K562 (cell line): ENCODE data around the gene SLC25A44. TPM values are rescaled to one million over a fixed set of nuclear protein-coding genes. Genes with fewer than 3 reads are reported as not detected.
A peak's percentile ranks its signal among the peaks of the same experiment; 100 is the strongest.

Source experiments
- EP300 ChIP-seq: IDR thresholded peaks from 2 replicates; pipeline ENCODE4 v1.6.1; 2012; ENCODE audit warnings: low read length, improper control_type of control experiment
- KLF16 ChIP-seq: IDR thresholded peaks from 2 replicates; pipeline ENCODE4 v1.6.1; 2016; ENCODE audit warnings: antibody characterized with exemption
- MAZ ChIP-seq, 2 experiments: fragments of 450-650 bp in 1 of 2; sonication (generic) in 1 of 2; formaldehyde crosslinking; IDR thresholded peaks in 1 of 2; conservative IDR thresholded peaks in 1 of 2; 2 replicates each; pipeline versions ENCODE4 v1.4.0 to v1.5.0; 2020; ENCODE audit warnings: mild to moderate bottlenecking in 1 of 2, missing genetic modification reagents in 1 of 2
- MCM5 ChIP-seq: fragments of 450-650 bp; IDR thresholded peaks from 2 replicates; pipeline ENCODE4 v1.6.1; 2016; ENCODE audit warnings: low read depth
- MEIS2 ChIP-seq: fragments of 450-650 bp; IDR thresholded peaks from 2 replicates; pipeline ENCODE4 v1.6.1; 2014; ENCODE audit warnings: mild to moderate bottlenecking; ENCODE audit not compliant: partially characterized antibody
- MYC ChIP-seq, 2 experiments: fragments of 250-450 bp in 1 of 2; sonication (Bioruptor Pico) in 1 of 2; IDR thresholded peaks; 2 replicates each; pipeline versions ENCODE4 v1.5.1 to v1.6.1; 2012 to 2021; ENCODE audit warnings: low read depth in 2 of 2, borderline replicate concordance in 1 of 2, improper control_type of control experiment in 1 of 2, low read length in 1 of 2, mild to moderate bottlenecking in 1 of 2, moderate library complexity in 1 of 2
- NFIC ChIP-seq: fragments of 450-650 bp; IDR thresholded peaks from 2 replicates; pipeline ENCODE4 v1.6.1; 2017; ENCODE audit warnings: mild to moderate bottlenecking, inconsistent platforms
- NRF1 ChIP-seq, 2 experiments: fragments of 450-650 bp; IDR thresholded peaks in 1 of 2; conservative IDR thresholded peaks in 1 of 2; 2 replicates each; pipeline ENCODE4 v1.6.1; 2014; ENCODE audit warnings: mild to moderate bottlenecking in 2 of 2
- OTX1 ChIP-seq: fragments of 450-650 bp; formaldehyde crosslinking; IDR thresholded peaks from 2 replicates; pipeline ENCODE4 v1.4.0; 2022; ENCODE audit warnings: mild to moderate bottlenecking
- RBM17 ChIP-seq: fragments of 200-400 bp; formaldehyde crosslinking; IDR thresholded peaks from 2 replicates; pipeline ENCODE4 v1.6.1; 2017; ENCODE audit warnings: low read depth, mild to moderate bottlenecking, low read length, borderline replicate concordance
- RBM34 ChIP-seq: fragments of 200-400 bp; formaldehyde crosslinking; IDR thresholded peaks from 2 replicates; pipeline ENCODE4 v1.6.1; 2018; ENCODE audit warnings: low read length, borderline replicate concordance; ENCODE audit not compliant: insufficient read depth
- SAFB ChIP-seq: fragments of 200-400 bp; formaldehyde crosslinking; IDR thresholded peaks from 2 replicates; pipeline ENCODE4 v1.6.1; 2017; ENCODE audit warnings: low read depth, low read length, borderline replicate concordance
- SIN3A ChIP-seq, 2 experiments: fragments of 150-350 bp in 1 of 2; IDR thresholded peaks; 2 replicates each; pipeline ENCODE4 v1.6.1; 2011 to 2016; ENCODE audit warnings: borderline replicate concordance in 2 of 2, low read depth in 2 of 2, low read length in 2 of 2, mild to moderate bottlenecking in 2 of 2, moderate library complexity in 2 of 2; ENCODE audit not compliant: control insufficient read depth in 1 of 2
- ZNF24 ChIP-seq: fragments of 450-650 bp; IDR thresholded peaks from 2 replicates; pipeline ENCODE4 v1.6.1; 2016
- ZNF384 ChIP-seq: IDR thresholded peaks from 2 replicates; pipeline ENCODE4 v1.6.1; 2012; ENCODE audit warnings: low read depth, low read length, improper control_type of control experiment
- ZNF75A ChIP-seq: fragments of 450-650 bp; formaldehyde crosslinking; IDR thresholded peaks from 2 replicates; pipeline ENCODE4 v1.4.0; 2020; ENCODE audit warnings: mild to moderate bottlenecking
- polyA plus RNA-seq, 8 experiments: library from polyadenylated mRNA; depleted of rRNA in 4 of 8; stranded (reverse) in 5 of 8; unstranded in 3 of 8; fragments of >200 nt; fragmentation: Nextera tagmentation in 2 of 8; fragmentation: Illumina TruSeq in 1 of 8; extraction: Ambion mirVana in 2 of 8; extraction: Trizol in 1 of 8; gene quantifications; 2 replicates each; pipeline versions ENCODE4 v1.2.1 to v1.2.3, GENCODE V29; 2011 to 2014; ENCODE audit warnings: inconsistent platforms in 1 of 8, missing spikeins in 1 of 8
- total RNA-seq, 7 experiments: library from RNA; depleted of rRNA in 6 of 7; stranded (reverse); fragments of >200 nt in 6 of 7; fragmentation: Illumina TruSeq in 2 of 7; extraction: Trizol in 2 of 7; gene quantifications; 2 replicates each; pipeline versions ENCODE4 v1.2.1 to v1.2.3, GENCODE V29; 2011 to 2021; ENCODE audit warnings: low replicate concordance in 1 of 7
- TF ChIP-seq, protein P1 (sequence below): fragments of 250-450 bp; sonication (Bioruptor Pico); IDR thresholded peaks from 2 replicates; pipeline ENCODE4 v1.4.0; 2020; ENCODE audit warnings: mild to moderate bottlenecking, moderate library complexity
- TF ChIP-seq, protein P2 (sequence below): fragments of 450-650 bp; IDR thresholded peaks from 2 replicates; pipeline ENCODE4 v1.6.1; 2018; ENCODE audit not compliant: partially characterized antibody
- TF ChIP-seq, protein P3 (sequence below): sonication (generic); IDR thresholded peaks from 2 replicates; pipeline ENCODE4 v1.6.1; 2016
- TF ChIP-seq, protein P4 (sequence below): sonication (generic); formaldehyde crosslinking; IDR thresholded peaks from 2 replicates; pipeline ENCODE4 v1.8.1; 2023; ENCODE audit warnings: mild to moderate bottlenecking, missing genetic modification reagents, moderate library complexity

SLC25A44 gene
- total and polyA plus RNA-seq, 9 of the 15 experiments (the other 6 are each of a cell fraction or from before 2014, with no cell fraction given): 4.4 to 22.8 (median 12.5) TPM

DNA sequence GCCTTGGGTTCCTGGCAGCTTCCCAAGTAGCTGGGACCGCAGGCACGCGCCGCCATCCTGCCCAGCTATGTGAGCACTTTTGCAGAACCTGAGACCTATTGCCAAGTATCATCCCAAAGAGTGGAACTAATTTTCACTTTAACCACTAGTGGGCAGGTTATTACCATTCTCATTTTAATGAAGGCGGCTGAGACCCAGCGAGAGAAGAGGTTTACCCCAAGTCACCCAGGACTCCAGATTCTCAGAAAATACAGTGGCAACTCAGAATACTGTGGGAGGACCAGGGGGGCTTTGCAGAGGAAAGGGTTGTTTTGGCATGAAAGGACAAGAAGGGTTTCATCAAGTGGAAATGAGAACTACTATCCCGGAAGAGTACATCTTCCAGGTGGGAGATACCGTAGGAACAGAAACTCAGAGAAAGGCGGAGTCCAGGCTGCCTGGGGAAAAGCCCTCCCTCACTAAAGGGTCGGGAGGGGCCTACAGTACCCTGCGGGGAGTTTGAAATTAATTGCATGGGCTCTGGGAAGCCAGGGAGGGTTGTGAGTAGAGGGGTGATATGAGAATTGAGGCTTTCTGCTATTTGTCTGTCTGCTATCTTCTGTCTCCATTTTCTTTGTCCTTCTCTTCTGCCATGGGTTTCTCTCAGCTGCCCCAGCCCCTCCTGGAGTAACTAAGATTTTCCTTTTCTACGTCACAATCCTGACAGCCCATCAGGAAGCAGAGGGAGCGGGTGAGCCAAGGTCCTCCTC lies 47.7 kb upstream of the SLC25A44 start (continued):
- TF ChIP-seq, protein P1, sequence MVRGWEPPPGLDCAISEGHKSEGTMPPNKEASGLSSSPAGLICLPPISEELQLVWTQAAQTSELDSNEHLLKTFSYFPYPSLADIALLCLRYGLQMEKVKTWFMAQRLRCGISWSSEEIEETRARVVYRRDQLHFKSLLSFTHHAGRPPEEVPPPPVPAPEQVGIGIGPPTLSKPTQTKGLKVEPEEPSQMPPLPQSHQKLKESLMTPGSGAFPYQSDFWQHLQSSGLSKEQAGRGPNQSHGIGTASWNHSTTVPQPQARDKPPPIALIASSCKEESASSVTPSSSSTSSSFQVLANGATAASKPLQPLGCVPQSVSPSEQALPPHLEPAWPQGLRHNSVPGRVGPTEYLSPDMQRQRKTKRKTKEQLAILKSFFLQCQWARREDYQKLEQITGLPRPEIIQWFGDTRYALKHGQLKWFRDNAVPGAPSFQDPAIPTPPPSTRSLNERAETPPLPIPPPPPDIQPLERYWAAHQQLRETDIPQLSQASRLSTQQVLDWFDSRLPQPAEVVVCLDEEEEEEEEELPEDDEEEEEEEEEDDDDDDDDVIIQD (CRISPR knock-in tag): no peak
- TF ChIP-seq ZNF24 (no peak), RBM17 (no peak), MYC (IDR thresholded peaks at IDR 0.05; ENCODE audit: low read depth, low read length) (peak; percentile 43; the same call in 1 of the 2 replicates), MYC (CRISPR knock-in tag; IDR thresholded peaks at IDR 0.05; ENCODE audit: borderline replicate concordance, low read depth) (no peak), EP300 (0 out of 2 replicates have a peak, but pooled peaks have one; percentile 10), MCM5 (no peak), NRF1 (conservative IDR thresholded peaks at IDR 0.05 in 1 of 2, IDR thresholded peaks at IDR 0.05 in 1 of 2) (peak in 1 of 2 experiments; percentile 53; a peak in 1 of 4 replicates), SIN3A (IDR thresholded peaks at IDR 0.05; ENCODE audit: borderline replicate concordance in 2 of 2, control insufficient read depth in 1 of 2, low read depth in 2 of 2, low read length in 2 of 2) (no peak), MEIS2 (no peak), RBM34 (no peak), SAFB (no peak), NFIC (peak; percentile 76), OTX1 (CRISPR knock-in tag) (0 out of 2 replicates have a peak, but pooled peaks have one; percentile 42), ZNF384 (peak; percentile 34; the same call in 1 of the 2 replicates), ZNF75A (CRISPR knock-in tag) (no peak), KLF16 (0 out of 2 replicates have a peak, but pooled peaks have one; percentile 39), MAZ (CRISPR knock-in tag; conservative IDR thresholded peaks at IDR 0.05 in 1 of 2, IDR thresholded peaks at IDR 0.05 in 1 of 2) (peak in 1 of 2 experiments; percentile 65; a peak in 1 of 4 replicates)
- TF ChIP-seq, protein P2, sequence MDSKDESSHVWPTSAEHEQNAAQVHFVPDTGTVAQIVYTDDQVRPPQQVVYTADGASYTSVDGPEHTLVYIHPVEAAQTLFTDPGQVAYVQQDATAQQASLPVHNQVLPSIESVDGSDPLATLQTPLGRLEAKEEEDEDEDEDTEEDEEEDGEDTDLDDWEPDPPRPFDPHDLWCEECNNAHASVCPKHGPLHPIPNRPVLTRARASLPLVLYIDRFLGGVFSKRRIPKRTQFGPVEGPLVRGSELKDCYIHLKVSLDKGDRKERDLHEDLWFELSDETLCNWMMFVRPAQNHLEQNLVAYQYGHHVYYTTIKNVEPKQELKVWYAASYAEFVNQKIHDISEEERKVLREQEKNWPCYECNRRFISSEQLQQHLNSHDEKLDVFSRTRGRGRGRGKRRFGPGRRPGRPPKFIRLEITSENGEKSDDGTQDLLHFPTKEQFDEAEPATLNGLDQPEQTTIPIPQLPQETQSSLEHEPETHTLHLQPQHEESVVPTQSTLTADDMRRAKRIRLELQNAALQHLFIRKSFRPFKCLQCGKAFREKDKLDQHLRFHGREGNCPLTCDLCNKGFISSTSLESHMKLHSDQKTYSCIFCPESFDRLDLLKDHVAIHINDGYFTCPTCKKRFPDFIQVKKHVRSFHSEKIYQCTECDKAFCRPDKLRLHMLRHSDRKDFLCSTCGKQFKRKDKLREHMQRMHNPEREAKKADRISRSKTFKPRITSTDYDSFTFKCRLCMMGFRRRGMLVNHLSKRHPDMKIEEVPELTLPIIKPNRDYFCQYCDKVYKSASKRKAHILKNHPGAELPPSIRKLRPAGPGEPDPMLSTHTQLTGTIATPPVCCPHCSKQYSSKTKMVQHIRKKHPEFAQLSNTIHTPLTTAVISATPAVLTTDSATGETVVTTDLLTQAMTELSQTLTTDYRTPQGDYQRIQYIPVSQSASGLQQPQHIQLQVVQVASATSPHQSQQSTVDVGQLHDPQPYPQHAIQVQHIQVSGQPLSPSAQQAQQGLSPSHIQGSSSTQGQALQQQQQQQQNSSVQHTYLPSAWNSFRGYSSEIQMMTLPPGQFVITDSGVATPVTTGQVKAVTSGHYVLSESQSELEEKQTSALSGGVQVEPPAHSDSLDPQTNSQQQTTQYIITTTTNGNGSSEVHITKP: peak; percentile 70
- TF ChIP-seq, protein P3, sequence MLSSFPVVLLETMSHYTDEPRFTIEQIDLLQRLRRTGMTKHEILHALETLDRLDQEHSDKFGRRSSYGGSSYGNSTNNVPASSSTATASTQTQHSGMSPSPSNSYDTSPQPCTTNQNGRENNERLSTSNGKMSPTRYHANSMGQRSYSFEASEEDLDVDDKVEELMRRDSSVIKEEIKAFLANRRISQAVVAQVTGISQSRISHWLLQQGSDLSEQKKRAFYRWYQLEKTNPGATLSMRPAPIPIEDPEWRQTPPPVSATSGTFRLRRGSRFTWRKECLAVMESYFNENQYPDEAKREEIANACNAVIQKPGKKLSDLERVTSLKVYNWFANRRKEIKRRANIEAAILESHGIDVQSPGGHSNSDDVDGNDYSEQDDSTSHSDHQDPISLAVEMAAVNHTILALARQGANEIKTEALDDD: no peak
- TF ChIP-seq, protein P4, sequence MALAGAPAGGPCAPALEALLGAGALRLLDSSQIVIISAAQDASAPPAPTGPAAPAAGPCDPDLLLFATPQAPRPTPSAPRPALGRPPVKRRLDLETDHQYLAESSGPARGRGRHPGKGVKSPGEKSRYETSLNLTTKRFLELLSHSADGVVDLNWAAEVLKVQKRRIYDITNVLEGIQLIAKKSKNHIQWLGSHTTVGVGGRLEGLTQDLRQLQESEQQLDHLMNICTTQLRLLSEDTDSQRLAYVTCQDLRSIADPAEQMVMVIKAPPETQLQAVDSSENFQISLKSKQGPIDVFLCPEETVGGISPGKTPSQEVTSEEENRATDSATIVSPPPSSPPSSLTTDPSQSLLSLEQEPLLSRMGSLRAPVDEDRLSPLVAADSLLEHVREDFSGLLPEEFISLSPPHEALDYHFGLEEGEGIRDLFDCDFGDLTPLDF (CRISPR knock-in tag): peak; percentile 34; the same call in 1 of the 2 replicates
